ENCODE results near the gene GCAT.

DNA sequence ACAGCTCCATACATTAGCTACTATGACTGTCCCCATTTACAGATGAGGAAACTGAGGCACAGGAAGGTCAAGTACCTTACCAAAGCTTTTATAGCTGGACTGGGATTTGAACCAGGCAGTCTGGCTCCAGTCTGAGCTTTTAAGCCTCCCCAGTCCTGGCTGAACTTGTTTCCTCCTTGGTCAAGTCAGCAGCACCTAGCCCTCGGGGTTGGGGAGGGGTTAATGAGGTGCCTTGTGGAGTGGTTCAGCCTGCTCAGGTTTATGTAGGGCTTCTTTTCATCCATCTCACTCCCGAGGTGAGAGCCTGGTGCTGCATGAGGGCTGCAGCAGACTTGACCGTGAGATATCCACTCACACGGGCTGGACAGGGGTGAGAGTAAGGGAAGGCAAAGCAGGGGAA lies 36.7 kb upstream of the GCAT start:
- TF ChIP-seq, protein P1, sequence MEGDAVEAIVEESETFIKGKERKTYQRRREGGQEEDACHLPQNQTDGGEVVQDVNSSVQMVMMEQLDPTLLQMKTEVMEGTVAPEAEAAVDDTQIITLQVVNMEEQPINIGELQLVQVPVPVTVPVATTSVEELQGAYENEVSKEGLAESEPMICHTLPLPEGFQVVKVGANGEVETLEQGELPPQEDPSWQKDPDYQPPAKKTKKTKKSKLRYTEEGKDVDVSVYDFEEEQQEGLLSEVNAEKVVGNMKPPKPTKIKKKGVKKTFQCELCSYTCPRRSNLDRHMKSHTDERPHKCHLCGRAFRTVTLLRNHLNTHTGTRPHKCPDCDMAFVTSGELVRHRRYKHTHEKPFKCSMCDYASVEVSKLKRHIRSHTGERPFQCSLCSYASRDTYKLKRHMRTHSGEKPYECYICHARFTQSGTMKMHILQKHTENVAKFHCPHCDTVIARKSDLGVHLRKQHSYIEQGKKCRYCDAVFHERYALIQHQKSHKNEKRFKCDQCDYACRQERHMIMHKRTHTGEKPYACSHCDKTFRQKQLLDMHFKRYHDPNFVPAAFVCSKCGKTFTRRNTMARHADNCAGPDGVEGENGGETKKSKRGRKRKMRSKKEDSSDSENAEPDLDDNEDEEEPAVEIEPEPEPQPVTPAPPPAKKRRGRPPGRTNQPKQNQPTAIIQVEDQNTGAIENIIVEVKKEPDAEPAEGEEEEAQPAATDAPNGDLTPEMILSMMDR (conservative IDR thresholded peaks at IDR 0.05), result no peak
- no peak for TF ChIP-seq EZH2 (IDR thresholded peaks at IDR 0.05; ENCODE audit: low read depth)

Data from PC-9 (cell line).